Activated CD8-positive, alpha-beta memory T cell treated with anti-CD3 and anti-CD28 coated beads, Interleukin-2, amount 50 U/mL, for 1 hour (primary cell): ENCODE data around the gene MEIOSIN.
"Not testable (repeated sequence)": the region's sequence is repeated elsewhere in the genome, so short reads cannot be mapped to it uniquely, and the experiment has no call there.

Source experiments
- DNase-seq: peaks from one replicate; pipeline ENCODE4 v3.0.0-alpha.2; 2020; ENCODE audit errors: extremely low read depth

Gene MEIOSIN, protein sequence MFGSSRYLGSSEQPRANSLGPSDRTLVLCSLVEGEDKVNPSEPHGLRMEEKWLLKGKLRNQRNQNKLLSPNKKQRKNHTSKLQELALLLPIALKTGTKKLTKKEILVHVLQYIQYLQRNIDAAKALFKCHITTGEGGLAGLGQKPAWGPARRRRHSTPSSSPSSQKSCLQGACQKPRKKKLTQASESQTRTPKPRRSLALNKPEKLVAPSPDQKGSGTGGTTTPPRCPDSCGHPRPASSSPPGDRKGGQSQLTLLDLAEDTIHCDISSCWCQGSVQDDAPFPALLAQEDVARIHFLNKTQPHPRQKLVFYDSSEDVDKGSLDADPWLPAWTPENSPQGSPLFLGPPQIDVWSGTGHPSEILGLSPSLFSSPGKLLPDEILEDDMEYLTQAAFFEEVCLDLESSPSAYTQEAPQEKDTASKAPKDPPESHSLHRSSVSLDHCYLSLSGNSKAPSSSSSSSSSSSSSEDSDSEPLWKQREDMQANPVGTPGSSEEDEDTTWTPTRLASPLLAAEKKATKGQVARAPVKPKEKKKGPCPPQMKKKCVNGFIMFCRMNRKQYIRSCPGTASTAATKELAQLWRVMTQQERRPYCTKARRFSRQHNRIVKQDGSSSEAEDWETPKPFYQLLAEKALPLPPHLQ

DNA sequence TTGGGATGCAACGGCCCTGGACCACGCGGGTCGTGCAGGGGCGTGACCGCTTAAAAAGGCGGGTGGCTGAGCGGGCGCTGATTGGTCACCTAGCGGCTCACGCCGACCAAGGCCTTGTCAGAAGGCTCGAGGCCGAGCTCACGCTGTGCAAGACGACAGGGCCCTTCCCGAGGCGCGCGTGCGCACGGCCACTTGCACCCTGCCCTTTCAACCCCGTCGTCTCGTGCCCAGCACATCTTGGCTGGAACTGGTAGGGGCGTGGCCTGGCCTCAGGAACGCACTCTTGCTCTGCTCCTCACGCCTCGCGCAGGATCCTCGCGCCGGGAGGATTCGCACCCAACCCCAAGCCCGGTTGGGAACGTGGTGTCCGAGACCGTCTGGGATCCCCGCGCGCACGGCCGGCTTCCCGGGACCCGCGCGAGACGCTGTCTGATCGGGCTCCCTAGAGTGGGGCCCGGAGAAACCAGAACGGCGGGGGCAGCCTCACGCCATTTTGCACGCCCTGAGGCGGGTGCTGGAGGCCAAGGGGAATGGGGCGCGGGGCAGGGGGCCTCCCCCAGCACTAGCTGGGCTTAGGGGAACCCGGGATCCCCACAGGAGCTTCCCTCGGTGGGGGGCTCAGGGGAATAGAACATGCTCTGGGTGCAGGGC is at the start of gene MEIOSIN:
Gene MEIOSIN (plus strand): TSS at position 280 of the 651 bp plus-strand sequence. CDS start 1,938 bp downstream, outside the sequence.
- DNase-seq = no peak

DNA sequence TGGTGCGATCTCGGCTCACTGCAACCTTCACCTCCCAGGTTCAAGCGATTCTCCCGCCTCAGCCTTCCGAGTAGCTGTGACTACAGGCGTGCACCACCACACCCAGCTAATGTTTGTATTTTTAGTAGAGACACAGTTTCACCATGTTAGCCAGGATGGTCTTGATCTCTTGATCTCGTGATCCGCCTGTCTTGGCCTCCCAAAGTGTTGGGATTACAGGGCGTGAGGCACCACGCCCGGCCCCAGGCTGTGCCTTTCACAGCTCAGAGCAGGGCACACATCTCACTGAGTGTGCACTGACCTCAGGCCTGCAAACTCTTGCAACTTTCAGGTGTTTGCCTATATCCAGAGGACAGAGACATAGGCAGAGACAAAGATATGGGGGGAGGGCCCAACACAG is 48.2 kb upstream of the MEIOSIN start:
- DNase-seq = not testable (repeated sequence)

DNA sequence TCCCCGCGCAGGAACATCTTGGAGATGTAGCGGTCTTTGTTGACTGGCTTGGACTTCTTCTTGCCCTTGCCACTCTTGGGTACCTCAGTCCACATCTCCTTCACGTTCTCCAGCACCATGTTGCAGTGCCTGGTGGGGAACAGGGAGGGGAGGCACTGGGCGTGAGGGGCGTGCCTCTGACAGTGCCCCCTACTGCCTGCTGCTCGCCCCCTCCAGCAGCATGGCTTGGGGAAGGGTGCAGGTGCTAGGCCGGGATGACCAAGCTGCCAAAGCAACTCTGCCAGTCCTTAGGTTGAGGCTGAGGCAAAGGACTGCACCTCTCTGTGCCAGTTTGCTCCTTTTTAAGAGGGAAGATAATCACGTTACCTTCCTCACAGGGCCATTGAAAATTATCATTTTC is 45.6 kb upstream of the MEIOSIN start:
- no peak for DNase-seq

DNA sequence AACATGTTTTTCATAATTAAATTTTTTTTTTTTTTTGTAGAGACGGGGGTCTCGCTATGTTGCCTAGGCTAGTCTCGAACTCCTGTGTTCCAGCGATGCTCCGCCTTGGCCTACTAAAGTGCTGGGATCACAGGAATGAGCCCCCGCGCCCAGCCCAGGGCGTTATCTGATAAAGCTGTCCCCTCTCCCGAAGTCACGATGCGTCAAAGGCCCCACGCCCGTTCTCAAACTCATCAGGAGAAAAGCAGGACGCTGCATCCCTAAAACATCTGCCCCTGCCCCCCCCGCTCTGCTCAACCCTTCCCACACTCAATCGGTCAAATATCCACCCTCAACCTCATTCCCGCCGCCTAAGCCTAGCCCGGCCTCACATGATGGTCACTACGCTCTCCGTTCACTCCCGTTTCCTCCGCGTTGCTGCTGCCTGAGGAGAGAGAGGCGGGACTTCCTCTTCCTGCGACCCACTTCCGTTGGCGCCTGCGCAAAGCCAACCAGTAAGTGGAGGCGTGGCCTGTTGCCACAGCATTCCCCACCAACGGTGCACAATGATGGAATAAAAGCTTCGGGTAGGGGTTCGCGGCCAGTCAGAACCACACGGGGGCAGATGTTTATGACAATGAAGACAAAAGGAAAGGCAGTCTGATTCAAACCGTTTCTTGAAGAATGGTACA is 41.6 kb upstream of the MEIOSIN start, which contains the start of gene SNRPD2:
Gene SNRPD2 (minus strand): TSS at position 438 of the 671 bp plus-strand sequence. CDS start 65 bp downstream, at position 373.
- peak; percentile 83 for DNase-seq

DNA sequence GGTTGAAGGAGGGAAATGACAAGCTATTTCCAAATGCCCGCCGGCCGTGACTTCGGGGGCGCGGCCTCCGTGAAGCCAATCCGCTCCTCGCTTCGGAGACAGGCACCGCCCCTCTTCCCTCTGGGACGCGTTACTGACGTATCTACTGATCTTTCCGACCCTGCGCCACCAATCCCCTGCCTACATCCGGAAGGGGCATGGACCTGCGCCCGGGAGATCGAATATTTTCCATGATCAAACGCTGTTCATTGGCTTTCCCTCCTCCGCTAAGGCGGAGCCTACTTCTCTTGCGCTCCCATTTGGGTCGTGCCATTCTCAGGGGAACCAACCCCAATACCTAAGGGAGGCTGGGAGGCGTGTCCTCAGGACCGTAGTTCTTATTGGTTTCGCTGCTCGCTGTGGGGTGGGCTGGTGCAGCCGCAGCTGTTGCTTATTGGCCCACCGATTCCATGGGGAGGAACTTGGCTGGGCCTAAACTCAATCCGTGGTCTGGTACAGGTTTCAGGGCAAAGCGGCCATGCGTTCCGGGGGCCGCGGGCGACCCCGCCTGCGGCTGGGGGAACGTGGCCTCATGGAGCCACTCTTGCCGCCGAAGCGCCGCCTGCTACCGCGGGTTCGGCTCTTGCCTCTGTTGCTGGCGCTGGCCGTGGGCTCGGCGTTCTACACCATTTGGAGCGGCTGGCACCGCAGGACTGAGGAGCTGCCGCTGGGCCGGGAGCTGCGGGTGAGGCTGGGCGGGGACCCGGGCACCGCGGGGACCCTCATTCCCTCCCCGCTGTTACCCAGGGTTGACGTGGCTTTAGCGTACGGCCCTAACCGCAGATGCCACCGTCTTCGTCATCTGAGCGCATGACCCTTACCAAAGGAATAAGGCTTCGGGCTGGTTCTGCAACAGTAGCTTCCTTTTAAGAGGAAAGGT is 40.8 kb upstream of the MEIOSIN start, which contains the start of gene QPCTL:
Gene QPCTL (plus strand): TSS at position 480 of the 919 bp plus-strand sequence. CDS start 38 bp downstream, at position 518.
- DNase-seq = peak; percentile 99

DNA sequence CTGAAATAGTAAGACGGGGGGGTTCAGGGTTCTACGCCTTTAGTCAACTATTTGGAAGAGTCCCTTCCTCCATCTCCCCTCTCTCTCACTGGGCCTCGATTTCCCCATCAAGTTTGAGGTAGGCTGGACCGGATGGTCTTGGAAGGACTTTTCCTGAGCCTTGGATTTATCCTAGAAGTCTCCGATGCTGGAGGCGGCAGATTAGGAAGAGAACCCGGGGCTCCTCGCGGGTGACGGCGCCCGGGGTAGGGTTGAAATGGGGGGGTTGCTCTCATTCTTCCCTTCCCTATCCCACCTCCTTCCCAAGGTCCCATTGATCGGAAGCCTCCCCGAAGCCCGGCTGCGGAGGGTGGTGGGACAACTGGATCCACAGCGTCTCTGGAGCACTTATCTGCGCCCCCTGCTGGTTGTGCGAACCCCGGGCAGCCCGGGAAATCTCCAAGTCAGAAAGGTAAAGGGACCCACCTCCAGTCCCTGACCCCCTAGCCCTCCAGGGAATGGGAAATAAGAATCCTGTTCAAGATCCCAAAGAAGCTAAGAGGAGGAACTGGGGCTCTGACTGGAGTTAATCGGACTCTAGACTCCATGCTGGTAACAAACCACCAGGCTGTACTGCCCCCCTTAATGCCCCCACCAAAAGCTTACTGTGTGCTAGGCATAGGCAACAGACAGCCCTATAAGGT is 40.0 kb upstream of the MEIOSIN start:
- DNase-seq = no peak

DNA sequence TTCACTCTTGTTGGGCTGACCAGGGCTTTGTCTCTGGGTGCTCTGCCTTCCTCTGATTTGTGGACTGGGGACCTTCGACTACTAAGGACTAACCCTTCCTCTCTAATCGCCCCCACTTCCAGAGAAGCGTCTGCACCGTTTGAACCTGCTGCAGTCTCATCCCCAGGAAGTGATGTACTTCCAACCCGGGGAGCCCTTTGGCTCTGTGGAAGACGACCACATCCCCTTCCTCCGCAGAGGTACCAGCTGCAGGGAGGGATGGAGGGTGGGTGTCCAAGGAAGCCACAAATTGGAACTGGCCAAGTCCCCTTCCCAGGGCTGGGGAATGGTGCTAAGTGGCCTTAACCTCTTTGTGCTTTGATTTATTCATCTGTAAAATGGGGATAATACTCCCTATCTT is 31.6 kb upstream of the MEIOSIN start:
- DNase-seq = no peak

DNA sequence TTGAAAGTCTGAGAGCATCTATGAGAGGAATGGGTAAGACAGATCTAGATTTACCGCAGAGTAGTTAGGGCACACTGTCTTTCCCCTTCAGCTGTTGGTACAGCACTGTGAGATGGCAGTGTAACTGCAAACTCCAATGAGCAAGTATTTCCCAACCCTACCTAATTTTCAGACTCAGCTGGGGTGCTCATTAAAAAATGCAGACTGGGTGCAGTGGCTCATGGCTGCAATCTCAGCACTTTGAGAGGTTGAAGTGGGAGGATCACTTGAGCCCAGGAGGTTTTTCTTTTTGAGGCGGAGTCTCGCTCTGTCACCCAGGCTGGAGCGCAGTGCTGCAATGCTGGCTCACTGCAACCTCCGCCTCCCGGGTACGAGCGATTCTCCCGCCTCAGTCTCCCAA is 28.1 kb upstream of the MEIOSIN start:
- no peak for DNase-seq

DNA sequence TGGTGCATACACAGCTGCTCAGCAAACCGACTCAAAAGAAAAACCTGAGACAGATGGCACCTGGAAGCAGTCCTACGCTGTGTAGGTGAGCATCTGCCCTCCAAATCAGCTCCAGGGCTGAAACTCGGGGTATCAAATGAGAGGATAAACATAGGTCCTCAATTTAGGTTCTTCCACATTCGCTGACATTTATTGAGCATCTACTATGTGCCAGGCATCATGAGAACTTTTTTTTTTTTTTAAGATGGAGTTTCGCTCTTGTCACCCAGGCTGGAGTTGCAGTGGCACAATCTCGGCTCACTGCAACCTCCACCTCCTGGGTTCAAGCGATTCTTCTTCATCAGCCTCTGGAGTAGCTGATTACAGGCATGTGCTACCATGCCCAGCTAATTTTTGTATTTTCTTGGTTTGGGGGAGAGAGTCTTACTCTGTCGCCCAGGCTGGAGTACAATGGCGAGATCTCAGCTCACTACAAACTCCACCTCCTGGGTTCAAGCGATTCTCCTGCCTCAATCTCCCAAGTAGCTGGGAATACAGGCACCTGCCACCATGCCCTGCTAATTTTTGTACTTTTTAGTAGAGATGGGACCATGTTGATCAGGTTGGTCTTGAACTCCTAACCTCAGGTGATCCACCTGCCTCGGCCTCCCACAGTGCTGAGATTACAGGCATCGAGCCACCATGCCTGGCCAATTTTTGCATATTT is 27.4 kb upstream of the MEIOSIN start:
- DNase-seq = no peak

DNA sequence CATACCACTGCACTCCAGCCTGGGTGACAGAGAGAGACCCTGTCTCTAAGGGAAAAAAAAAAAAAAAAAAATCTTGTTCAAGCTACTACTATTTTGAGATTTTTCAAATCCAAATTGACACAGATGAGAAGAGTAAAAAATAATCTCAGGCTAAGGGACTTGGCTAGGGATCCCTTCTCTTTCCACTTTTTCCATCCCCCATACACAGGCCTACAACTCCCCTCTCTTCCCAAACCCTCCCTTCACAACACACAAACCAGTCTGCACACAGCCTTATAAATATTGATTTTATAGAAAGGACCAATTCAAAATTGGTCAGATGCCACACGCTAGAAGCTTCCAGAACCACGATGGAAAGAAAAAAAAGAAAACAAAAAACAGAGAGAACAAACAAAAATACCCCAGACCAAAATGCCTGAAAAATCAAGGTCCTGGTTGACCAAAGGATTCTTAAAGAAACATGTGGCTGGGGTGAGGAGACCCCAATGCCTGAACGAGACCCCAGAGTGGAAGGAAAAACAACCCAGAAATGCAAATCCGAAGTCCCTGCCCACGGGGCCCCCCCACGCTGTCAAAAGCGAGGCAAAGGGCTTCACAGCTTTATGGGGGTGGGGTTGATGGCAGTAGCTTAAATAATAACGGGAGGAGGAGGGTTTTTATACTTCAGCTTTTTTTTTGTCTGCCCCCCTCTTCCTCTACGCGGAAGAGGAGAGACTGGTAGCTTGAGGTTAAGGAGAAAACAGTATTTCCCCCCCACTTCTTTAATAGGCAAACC is 22.7 kb upstream of the MEIOSIN start:
- no peak for DNase-seq

DNA sequence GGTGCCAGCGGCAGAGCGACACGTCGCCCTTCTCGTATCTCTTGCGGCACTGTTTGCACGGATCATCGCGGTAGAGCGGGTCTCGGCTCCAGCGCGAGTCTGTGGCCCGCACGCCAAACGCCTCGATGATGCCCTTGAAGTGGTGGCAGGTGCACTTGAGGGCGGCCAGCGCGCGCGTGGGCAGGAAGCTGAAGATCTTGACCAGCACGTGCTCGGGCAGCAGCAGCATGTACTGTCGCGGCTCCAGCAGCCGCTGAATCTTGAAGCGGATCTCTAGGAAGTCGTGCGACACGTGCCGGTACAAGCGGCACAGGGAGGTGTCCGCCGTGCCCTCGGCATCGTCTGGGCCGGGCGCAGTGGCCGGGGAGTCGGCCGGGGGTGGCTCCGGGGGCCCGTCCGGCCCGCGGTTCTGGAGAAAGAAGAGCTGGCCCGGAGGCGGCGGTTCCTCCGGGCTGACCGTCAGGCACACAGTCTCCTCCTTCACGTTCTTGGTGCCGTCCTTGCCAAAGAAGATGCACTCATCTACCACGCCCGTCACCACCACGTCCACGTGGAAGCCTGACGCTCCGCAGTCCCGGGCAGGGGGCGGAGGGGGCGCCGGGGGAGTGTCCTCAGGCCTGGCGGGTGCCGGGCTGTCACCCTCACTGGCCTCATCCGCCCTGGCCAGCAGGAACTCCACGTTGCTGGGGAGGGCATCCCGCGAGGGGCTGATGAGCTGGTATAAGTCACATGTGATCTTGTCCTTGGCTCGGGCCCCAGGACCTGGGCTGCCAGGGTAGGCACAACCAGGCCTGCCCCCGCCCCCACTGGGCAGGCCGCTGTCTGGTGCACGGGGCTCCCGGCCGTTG is 21.2 kb upstream of the MEIOSIN start:
- DNase-seq = no peak

DNA sequence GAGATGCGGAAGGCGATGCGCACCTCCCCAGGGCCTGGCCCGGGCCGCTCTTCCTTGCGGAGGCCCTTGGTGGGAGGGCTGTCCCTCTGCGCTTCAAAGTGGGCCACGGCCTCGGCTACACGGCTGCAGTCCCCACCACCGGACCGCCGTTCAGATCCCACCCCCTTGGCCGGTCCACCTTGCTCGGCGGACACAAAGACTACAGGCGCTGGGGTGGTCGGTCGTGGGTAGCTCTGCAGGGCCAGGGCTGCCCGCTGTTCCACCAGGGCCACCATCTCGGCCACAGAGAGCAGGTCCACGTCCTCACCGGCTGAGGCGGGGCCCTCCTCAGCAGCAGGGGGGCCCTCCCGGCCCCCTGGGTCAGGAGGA is 20.6 kb upstream of the MEIOSIN start:
- no peak for DNase-seq

DNA sequence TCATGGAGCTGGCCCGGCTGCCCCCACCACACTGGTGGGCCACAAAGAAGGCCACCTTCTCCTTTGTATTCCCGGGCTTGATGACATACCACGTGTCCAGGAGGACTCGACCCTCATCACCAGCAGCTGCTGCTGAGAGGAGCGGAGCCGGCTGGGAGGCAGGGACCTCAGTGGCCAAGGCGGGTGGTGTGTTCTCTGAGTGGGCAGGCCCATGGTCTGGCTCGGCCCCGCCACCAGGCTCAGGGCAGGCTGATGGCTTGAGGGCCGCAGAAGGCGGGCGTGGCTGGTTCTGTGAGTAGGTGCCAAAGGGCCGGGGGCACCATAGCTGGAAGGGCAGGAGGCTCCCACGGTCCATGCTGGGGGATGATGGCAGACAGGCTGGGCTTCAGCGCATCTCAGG is 20.1 kb upstream of the MEIOSIN start:
- no peak for DNase-seq

DNA sequence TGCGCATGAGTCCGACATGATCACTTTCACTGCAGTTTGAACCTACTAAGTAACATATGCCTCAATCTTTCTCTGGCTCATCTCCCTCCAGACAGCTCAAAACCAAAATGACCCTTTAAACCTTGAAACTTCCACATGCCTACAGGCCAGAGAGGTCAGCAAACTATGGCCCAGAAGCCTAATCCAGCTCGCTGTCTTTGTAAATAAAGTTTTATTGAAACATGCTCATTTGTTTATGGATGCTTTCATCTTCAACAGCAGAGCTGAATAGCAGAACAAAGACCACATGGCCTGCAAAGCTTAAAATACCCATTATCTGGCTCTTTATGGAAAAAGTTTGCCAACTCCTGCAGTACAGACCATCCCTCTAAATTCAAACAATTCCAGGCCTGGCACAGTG is 18.1 kb upstream of the MEIOSIN start:
- DNase-seq = no peak

DNA sequence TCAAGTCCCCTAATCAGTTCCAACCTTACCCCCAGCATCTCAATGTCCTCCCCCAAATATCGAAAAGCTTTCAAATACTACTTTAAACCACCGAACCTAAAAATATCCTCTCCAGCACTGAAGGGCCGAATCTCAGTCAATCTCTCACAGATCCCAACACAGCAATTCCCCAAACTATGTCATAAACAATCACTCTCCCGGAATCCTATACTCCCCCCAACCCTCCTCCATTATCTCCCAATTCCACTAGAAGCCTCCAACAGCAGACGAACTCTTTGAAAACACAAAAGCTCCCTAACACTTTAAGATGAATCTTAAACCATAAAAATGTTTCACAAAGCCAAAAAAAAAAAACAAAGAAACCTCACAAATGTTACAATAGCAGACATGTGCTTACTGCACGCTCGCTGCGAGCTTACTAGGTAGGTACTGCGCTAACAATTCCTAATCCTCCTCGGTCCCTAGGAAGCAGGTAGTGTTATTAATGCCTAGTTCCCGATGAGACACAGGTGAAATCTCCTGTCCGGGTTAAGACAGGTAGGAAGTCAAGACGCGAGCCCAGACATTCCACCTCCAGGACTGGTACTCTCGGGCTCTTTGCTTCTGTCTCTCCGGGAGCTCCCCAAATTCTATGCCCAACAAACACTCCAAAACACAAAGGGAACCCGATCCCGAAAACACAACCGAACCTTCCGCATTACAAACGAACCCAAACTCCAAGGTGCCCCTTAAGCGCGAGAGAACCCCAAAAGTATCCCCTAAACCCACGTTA is 16.7 kb upstream of the MEIOSIN start:
- DNase-seq = no peak

DNA sequence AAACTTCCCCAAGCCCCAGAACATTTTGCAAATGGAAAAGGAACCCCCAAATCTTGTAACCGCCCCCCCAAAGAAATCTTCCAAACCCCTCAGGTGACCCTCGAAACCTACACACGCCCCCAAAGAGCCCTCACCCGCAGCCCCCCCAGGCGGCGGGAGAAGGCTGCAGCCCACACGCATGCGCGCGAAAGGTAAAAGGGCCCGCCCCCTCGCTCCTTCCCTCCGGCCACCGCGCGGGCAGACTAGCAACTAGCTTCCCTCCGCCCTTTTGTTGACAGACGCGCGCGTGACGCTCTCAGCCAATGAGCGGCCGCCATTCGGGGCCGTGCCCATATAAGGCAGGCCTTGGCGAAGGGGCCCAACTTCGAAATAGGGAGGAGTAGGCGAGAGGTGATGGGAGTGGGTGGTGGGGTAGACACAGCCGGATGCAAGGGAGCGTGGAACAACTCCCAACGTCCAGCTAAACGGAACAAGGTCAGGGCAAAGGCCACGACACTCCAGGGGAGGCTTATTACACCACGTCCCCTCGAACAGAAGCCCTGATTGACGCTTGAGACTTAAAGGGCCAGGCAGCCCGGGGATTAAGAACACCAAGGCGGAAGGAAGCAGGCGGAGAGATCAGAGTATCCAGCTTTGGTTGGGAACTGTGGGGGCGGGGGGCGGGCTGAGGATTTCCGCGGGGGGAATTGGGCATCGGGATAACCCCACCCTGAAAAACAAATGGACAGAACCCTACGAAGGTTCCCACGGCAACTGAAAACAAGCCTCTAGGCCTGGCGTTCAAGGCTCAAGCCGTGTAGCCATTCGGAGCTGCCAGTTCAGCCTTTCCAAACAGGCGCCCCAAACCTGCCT is 15.9 kb upstream of the MEIOSIN start:
- peak; percentile 95 for DNase-seq
